Mucosa of descending colon (tissue), 3 donors: ENCODE data around the gene FBLN2. TPM values are rescaled to one million over a fixed set of nuclear protein-coding genes. Genes with fewer than 3 reads are reported as not detected.

Source experiments
- ATAC-seq: fragments of 200-7000 bp; cut with Tn5 transposase; one replicate; pipeline ENCODE4 v1.9.1; 2020; ENCODE audit warnings: mild to moderate bottlenecking, moderate library complexity
- DNase-seq, 3 donors: peaks; one replicate each; pipeline ENCODE4 v3.0.0-alpha.2; 2020
- H3K36me3 ChIP-seq: fragments of 200-600 bp; one replicate; pipeline ENCODE4 v1.8.0; 2021; ENCODE audit warnings: low read depth, mild to moderate bottlenecking
- H3K4me1 ChIP-seq: fragments of 200-600 bp; one replicate; pipeline ENCODE4 v1.8.0; 2021; ENCODE audit warnings: low read depth, mild to moderate bottlenecking
- H3K4me3 ChIP-seq: fragments of 200-600 bp; one replicate; pipeline ENCODE4 v1.8.0; 2021; ENCODE audit warnings: mild to moderate bottlenecking
- H3K9me3 ChIP-seq: fragments of 200-600 bp; one replicate; pipeline ENCODE4 v1.8.0; 2021; ENCODE audit warnings: mild to moderate bottlenecking
- CTCF ChIP-seq: fragments of 200-600 bp; IDR thresholded peaks from one replicate; pipeline ENCODE4 v1.8.0; 2022; ENCODE audit warnings: antibody characterized with exemption, mild to moderate bottlenecking
- intact Hi-C, 2 donors: fragments of 100-400 bp; cut with DNase I in 1 of 2; cut with micrococcal nuclease in 1 of 2; formaldehyde crosslinking; loops; one replicate each; pipeline versions ENCODE4 v1.11.0 to v1.11.1; 2022; cut with DNase I, micrococcal nuclease
- total RNA-seq, 3 donors: library from RNA; stranded (reverse); fragmentation: NEBNext Ultra II Directional in 2 of 3; extraction: Animal tissue kit (Norgen Biotek cat#: 25700) in 2 of 3; gene quantifications; one replicate each; pipeline versions ENCODE4 v1.2.1 to v1.2.4, GENCODE V29; 2021 to 2023
- donor health status: DM: no; HTN: no; CAD: no; lungs with moderate emphysema.
- donor health status: DM: no; HTN: no; CAD: no.
- donor health status: DM: no; HTN: yes; CAD: no.

FBLN2 gene
- total RNA-seq, 3 donors from 2014 or later: 10.2 to 48.9 (median 30.5) TPM

- intact Hi-C loops: no loop called here
- Histone ChIP-seq H3K36me3 (no peaks in the 10 kb centered on the region), H3K9me3 (no peaks in the 10 kb centered on the region), H3K4me3 (no peak overlapping the region), H3K4me1 (no peaks in the 10 kb centered on the region)
- TF ChIP-seq CTCF: no peak
- DNase-seq: no peak
- no peak for ATAC-seq
These were observed 64.6 kb downstream of the FBLN2 start for GRCh38 chr3:13613343-13614190.

DNA sequence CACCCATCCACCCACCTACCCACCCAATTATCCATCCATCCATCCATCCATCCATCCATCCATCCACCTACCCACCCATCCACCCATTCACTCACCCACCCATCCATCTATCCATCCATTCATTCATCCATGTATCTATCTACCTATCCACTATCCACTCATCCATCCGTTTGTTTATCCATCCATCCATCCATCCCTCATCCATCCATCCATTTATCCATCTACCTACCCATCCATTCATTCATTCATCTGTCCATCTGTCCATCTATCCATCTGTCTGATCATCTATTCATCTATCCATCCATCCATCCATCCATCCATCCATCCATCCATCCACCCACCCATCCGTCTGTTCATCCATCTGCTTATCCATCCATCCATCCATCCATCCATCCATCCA is 65.7 kb downstream of the FBLN2 start:
- ATAC-seq (no peak), DNase-seq (no peak)
- no peak overlapping the region for H3K4me3 ChIP-seq
- no peak for TF ChIP-seq CTCF
- H3K36me3 ChIP-seq: no peaks in the 10 kb centered on the region
- intact Hi-C loops: no loop called here
- H3K9me3 ChIP-seq: no peaks in the 10 kb centered on the region
- H3K4me1 ChIP-seq: no peaks in the 10 kb centered on the region

GRCh38 chr3:13615019-13615528 is 66.1 kb downstream of the FBLN2 start:
- H3K36me3 ChIP-seq: no peaks in the 10 kb centered on the region
- H3K4me1 ChIP-seq: no peaks in the 10 kb centered on the region
- H3K9me3 ChIP-seq: no peaks in the 10 kb centered on the region
- ATAC-seq (no peak), DNase-seq (no peak)
- intact Hi-C loops: no loop called here
- no peak overlapping the region for H3K4me3 ChIP-seq
- TF ChIP-seq CTCF: no peak

DNA sequence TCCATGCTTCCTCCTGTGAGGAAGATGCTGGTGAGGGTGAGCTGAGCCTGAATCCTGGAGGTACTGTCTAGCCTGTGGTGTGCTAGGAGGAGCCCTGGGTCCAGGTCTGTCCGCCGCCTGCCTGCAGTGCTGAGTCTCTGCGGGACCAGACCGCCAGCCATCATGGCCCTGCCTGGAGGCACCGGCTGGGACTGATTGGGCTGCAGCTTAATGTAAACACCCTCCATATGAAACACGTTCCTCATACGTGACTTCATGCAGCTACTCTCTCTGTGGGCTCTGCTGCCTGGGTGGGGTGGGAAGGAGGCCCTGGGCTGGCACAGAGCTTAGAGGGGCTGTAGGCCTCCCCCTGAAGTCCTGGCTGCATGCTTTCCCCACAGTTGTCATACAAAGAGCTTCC is 67.4 kb downstream of the FBLN2 start:
- Histone ChIP-seq H3K36me3 (no peaks in the 10 kb centered on the region), H3K9me3 (no peaks in the 10 kb centered on the region), H3K4me3 (no peak overlapping the region), H3K4me1 (no peaks in the 10 kb centered on the region)
- no peak for ATAC-seq
- intact Hi-C loops: no loop called here
- no peak for DNase-seq
- no peak for TF ChIP-seq CTCF

- intact Hi-C loops: no loop called here
- ATAC-seq (no peak), DNase-seq (no peak)
- H3K4me1 ChIP-seq: no peaks in the 10 kb centered on the region
- no peak overlapping the region for H3K4me3 ChIP-seq
- H3K36me3 ChIP-seq: no peaks in the 10 kb centered on the region
- TF ChIP-seq CTCF: no peak
- no peaks in the 10 kb centered on the region for H3K9me3 ChIP-seq
These were observed 68.3 kb downstream of the FBLN2 start for GRCh38 chr3:13617097-13617738.
